HL-60/S4 treated with retinoic acid at 250 ng/mL for 4 days and 3 days (cell line): Measurements from ENCODE around the gene PRMT7.
"Not testable (repeated sequence)": the region's sequence is repeated elsewhere in the genome, so short reads cannot be mapped to it uniquely, and the experiment has no call there.

Source experiments
- in situ Hi-C: fragments of 300-500 bp; cut with MboI; formaldehyde crosslinking; loops from 2 replicates; pipeline ENCODE4 v1.7.0; 2022; ENCODE audit warnings: low sequenced_read_pairs

Gene PRMT7

DNA sequence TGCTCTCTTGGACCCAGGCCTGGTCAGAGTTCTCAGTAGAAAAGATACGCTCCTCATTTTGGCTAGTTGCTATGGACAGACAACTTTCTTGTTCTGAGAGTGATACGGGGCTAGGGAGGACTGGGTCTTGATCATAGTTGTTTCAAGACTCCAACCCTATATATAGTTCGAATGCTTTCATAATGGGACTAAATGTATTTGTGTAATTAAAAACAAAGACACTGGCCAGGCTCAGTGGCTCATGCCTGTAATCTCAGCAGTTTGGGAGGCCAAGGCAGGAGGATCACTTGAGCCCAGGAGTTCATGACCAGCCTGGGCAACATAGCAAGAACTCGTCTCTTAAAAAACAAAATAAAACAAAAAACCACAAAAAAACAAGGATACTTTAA, 28.8 kb upstream of the PRMT7 start:
- in situ Hi-C loops, result no loop called here

DNA sequence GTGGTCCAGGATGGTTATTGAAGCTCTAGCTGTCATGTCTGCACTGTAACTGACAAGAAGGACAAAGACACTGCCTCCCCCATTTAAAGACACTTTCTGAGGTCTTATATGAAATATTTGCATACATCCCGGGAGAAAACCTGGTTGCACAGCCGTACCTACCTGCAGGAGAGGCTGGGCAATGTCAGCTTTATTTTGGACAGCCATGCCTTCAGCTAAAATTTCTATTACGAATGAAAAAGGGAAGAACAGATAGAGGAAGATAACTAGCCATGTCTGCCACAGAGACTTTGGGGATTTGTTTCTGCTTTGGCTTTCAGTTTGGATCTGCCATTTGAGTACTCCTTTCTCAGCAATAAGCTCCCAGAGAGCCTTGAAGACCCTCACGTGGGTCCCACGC, 27.5 kb upstream of the PRMT7 start:
- in situ Hi-C loops, result no loop called here

DNA sequence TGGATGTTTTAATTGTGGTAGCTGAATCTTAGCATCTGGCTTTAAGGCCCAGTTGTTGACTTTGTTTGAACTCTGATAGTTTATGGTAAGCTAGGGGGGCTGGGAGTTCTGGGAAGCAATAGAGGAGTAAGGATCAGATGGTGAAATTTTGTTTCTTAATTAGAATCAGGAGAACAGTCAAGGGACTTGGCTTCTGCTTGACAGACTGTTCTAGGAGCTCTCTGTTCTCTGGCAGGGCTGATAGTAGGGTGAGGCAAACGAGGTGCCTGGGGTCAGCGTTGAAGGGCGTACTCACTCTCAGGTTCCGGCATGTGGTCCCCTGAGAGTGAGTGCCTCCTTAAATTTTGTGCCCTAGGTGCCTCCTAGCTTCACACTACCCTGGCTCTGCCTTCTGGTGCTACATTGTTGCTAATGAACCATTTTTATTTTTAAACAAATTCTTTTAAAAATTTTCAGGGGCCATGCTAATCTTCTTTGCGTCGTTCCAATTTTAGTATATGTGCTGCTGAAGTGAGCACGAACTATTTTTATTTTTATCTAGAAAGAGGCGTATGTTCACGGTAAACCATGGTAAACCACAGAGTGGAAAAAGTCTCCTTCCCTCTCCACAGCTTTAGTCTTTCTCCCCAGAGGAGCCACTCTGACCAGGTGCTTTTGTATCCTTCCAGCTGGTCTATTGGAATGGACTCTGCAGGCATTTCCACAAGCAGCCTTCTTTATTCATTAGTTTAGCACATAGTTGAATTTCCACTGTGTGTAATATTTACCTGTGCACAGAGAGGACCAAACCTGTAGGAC, 26.8 kb upstream of the PRMT7 start:
- in situ Hi-C loops, result no loop called here

DNA sequence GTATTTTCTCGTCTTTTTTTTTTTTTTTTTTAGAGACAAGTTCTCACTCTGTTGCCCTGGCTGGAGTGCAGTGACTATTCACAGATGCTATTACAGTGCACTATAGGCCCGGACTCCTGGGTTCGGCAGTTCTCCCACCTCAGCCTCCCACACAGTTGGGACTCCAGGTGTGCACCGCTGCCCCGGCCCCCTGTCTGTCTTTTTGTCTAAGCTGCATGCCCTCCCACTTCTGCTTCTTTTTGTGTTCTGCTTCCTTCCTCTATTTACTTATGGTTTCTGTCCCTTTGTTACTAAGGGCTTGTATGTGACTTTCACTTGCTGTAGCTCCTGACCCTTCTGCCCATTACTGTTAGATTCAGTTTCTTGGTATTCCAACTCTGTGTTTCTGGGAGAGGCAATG, 26.0 kb upstream of the PRMT7 start:
- in situ Hi-C loops, result no loop called here

DNA sequence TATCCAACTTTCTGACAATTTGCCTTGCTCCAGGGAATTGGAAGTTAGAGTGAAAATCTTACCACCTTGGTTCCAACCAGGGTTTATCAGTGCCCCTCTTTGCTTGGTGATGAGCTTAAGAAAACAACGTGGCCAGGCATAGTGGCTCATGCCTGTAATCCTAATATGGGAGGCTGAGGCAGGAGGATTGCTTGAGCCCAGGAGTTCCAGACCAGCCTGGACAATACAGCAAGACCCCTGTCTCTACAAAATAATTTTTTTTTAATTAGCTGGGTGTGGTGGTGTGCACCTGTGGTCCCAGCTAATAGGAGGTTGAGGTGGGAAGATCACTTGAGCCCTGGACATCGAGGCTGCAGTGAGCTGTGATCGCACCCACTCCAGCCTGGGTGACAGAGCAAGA, 25.1 kb upstream of the PRMT7 start:
- in situ Hi-C loops, result no loop called here

DNA sequence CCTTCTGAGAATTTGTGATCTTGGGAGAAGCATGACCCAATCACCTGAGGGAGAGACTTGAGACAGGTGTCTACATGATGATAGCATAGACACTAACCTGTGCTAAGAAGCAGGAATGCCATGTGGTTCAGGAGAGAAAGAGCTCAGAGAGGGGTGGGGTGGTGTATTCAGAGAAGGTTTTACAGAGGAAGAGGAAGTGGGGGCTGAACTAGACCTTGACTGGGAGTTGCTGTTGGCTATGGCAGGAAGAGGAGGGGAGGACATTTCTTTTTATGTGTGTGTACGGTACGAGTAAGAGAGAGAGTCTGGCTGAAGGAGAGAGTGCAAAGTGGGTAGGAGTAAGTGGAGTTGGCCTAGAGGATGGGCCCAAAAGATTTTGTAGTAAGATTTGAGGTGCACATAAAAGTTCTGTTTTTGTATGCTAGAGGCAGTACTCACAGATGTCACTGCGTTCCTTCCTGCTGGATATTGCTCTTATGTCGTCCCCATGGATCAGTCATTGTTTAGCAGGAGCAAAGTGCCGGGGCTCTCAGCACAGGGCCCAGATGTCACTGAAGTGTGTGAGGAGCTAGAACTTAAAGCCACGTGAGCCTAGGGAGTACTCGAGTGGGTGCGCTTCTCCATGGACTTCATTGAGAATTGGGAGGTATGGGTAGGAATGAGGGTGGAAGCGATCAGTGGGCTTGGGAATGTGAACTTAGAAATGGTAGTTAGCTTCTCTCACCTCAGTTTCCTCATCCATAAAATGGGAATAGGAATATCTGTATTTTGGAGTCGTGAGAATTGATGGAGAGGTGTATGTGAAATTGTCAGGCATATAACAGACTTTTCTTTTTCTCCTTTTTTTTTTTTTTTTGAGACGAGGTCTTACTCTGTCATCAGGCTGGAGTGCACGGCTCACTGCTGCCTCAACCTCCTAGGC, 24.4 kb upstream of the PRMT7 start:
- in situ Hi-C loops, result no loop called here

DNA sequence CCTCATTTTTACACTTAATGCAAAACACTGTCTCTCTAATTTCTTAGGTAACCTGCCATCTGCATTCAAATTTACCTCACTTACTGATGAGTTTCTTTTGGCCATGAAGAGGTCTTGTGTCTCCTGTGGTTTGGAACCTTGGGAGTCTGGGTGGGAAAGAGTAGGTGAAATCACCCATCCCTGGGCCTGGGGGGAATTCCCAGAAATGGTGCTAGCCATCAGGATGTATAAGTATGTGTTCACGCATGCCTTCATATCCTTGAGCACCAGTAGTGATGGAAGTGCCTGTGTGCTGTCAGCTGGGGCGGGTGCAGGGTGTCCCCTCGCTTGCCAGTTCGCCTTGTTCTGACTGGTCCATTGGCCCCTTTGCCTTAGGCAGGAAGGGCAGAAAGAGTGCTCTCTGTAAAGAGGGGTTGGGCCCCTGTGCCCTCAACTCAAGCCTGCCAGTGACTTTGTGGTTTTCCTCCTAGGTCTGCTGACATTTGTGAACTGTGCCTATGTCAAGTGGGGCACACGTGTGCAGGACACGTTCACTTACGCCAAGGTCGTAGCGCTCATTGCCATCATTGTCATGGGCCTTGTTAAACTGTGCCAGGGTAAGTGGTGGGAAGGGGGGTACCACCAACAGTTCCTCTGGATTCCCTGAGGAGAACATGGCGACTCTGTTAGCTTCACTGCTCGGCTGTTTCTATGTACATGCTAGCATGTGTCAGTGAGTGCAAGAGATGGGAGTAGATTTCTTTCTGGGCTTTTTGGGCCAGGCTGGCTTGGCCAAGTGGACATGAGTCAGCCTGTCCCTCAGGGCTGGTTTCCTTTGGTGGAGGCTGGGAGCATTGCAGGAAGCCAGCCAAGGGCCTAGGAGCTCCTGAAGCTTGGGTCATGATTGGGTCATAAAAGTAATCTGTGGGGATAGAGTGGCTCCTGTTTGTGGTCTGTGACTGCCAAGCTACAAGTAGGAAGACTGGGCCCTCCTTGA, 23.3 kb upstream of the PRMT7 start:
- in situ Hi-C loops, result no loop called here

- in situ Hi-C loops, result no loop called here
Measured at GRCh38 chr16:68288252-68288650, 22.6 kb upstream of the PRMT7 start.

GRCh38 chr16:68288796-68289195, 22.0 kb upstream of the PRMT7 start:
- in situ Hi-C loops, result not testable (repeated sequence)

DNA sequence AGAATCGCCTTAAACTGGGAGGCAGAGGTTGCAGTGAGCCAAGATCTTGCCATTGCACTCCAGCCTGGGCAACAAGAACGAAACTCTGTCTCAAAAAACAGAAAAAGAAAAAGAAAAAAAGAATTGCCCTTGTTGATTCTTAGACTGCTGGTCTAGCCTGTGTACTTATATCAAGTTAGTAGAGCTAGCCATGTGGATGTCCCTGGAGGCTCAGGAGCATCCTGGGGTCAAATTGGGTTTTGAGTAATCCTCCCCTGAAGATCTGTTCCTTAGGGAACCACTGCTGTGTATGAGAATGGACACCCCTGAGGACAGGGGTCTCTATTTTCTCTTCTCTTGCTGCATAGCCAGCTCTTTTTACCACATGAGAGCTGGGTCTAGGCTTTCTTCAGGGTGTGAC, 21.6 kb upstream of the PRMT7 start:
- in situ Hi-C loops, result no loop called here

DNA sequence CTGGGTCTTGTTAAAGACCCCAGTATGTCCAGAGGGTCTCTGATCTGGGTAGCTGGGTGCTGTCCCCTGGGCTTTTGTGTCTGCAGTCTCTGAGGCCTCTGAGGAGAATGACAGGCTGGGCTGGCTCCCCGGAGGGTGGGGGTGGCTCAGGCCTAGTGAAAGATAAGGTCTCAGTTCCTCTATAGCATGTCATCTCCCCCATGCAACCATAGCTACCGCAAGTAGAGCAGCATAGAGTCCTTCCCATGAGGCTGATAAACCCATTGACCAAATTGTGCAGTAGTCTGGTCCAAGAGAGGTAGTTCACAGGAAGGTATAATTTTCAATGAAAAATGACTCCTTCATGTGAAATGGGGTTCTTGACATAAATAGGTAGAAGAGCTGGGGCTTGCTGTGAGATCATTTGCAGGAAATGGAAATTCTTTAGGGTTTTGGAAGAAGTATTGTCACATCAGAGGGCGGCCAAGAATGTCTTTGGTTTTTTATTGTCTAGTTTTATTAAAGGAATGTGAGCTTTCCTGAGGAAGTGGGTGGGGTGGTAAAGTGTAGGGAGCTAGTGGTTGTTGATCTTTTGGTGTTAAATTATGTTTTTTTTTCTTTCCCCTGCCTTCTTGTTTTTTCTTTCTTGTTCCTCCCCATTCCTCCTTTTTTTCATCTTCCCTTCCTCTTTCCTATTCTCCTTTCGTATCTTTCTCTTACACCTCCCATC, 21.0 kb upstream of the PRMT7 start:
- in situ Hi-C loops, result no loop called here

DNA sequence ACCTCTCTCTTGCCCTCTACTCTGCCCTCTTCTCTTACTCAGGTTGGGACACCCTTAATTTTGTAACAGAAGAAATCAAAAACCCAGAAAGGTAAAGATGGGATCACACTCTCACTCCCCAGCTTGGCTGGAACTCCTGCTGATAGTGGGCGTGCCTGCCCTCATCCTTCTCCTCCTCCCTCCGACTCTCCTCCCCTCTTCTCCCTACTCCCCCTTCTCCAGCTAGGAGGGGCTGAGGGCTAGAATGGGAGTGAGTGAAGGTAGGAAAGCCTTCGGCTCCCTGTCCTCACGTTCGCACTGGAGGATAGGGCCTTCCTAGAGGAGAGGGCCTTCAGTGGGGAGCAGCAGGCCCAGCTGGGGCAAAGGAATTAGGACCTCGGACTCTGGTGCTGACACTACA, 20.4 kb upstream of the PRMT7 start:
- in situ Hi-C loops, result no loop called here

DNA sequence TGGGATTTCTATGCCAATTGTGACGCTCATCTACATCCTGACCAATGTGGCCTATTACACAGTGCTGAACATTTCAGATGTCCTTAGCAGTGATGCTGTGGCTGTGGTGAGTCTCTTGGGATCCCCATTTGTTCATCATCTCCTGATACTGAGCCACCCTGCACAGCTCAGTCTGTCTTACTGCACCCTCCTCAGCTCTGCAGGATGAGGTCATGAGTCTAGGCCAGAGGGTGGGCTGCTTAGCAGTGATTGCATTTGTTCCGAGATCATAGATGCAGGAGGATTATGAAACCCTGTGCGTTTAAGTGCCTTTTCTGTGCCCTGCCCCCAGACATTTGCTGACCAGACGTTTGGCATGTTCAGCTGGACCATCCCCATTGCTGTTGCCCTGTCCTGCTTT, 19.6 kb upstream of the PRMT7 start:
- in situ Hi-C loops, result no loop called here

- in situ Hi-C loops, result no loop called here
Measured at GRCh38 chr16:68292425-68292824, 18.4 kb upstream of the PRMT7 start.

DNA sequence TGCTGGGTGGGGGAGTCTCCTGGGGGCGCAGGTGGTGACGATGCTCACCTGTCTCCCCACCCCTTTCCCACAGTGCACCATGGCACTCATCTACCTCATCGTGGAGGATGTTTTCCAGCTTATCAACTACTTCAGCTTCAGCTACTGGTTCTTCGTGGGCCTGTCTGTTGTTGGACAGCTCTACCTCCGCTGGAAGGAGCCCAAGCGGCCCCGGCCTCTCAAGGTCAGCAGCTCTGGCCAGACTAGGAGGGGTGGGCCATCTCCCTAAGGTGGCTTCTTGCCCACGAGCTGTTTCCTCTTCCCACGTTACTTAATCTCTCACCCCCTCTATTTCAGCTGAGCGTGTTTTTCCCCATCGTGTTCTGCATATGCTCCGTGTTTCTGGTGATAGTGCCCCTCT, 14.5 kb upstream of the PRMT7 start:
- in situ Hi-C loops, result no loop called here

DNA sequence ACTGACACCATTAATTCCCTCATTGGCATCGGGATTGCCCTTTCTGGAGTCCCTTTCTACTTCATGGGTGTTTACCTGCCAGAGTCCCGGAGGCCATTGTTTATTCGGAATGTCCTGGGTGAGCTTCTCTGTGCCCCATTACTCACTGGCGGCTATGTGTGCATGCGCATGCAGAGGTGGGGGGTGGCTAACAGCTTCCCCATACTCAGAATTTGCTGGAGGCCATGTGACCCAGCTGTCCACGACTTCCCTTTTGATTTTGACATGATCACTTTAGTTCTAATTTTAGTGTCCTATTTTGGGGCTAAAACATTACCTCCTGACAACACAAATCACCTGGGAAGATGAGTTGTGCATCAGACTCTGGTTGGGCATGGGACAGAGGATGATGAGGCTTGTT, 14.1 kb upstream of the PRMT7 start:
- in situ Hi-C loops, result no loop called here

GRCh38 chr16:68297908-68298307, 12.9 kb upstream of the PRMT7 start:
- in situ Hi-C loops, result no loop called here

- in situ Hi-C loops, result no loop called here
Measured at GRCh38 chr16:68298312-68298711, 12.5 kb upstream of the PRMT7 start.

DNA sequence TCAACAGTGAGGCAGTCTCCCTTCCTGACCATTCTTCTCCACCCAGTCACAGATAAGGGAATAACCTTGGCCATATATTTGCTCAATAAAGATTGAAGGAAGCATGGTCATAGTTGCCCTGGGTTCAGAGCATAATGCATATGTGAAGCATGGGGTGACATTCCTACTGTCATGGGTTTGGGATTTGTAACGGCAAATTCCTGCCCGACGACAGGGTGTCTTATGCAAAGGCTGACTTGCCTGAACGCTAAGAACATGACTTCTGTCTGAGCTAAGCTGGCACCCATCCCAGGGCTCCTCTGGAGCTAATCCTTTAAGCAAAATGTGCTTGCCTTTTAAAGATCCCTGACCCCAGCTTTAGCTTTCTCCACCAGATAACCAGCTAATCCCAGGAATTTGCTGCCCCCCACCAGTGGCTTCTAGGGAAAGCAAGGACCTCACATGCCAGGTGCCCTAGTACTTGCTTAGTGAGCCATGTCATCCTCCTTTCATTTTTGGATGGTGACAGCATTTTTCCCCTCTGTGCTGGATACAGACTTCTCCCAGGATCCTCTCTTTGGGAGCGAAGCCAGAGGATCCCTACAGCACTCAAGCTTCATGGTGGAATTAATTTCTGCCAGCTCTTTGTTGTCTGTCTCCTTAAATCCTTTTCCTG, 11.8 kb upstream of the PRMT7 start:
- in situ Hi-C loops, result no loop called here
